K562 (cell line): ENCODE measurements around the gene CRADD. TPM values are rescaled to one million over a fixed set of nuclear protein-coding genes. Genes with fewer than 3 reads are reported as not detected.

Experiments
- AFF1 ChIP-seq, 2 experiments: fragments of 450-650 bp; IDR thresholded peaks; 2 replicates each; pipeline ENCODE4 v1.6.1; 2018; ENCODE audit warnings: mild to moderate bottlenecking in 2 of 2, low read depth in 1 of 2; ENCODE audit not compliant: partially characterized antibody in 2 of 2
- FIP1L1 ChIP-seq: fragments of 200-400 bp; formaldehyde crosslinking; IDR thresholded peaks from 2 replicates; pipeline ENCODE4 v1.6.1; 2018; ENCODE audit warnings: mild to moderate bottlenecking, low read depth, low read length; ENCODE audit not compliant: poor library complexity, severe bottlenecking
- HNRNPL ChIP-seq: fragments of 200-400 bp; formaldehyde crosslinking; IDR thresholded peaks from 2 replicates; pipeline ENCODE4 v1.6.1; 2017; ENCODE audit warnings: low read depth, mild to moderate bottlenecking, low read length
- MEF2A ChIP-seq: IDR thresholded peaks from 2 replicates; pipeline ENCODE4 v1.6.1; 2011; ENCODE audit warnings: low read depth, mild to moderate bottlenecking, low read length, moderate library complexity; ENCODE audit not compliant: control insufficient read depth
- RREB1 ChIP-seq: fragments of 250-450 bp; sonication (Bioruptor Pico); IDR thresholded peaks from 2 replicates; pipeline ENCODE4 v1.4.0; 2020
- SAFB2 ChIP-seq: fragments of 200-400 bp; formaldehyde crosslinking; IDR thresholded peaks from 2 replicates; pipeline ENCODE4 v1.6.1; 2018; ENCODE audit warnings: borderline replicate concordance, low read length, low read depth, moderate library complexity; ENCODE audit not compliant: severe bottlenecking
- ZC3H11A ChIP-seq: IDR thresholded peaks from 2 replicates; pipeline ENCODE4 v1.6.1; 2012; ENCODE audit warnings: low read depth, low read length, improper control_type of control experiment
- ZNF143 ChIP-seq: sonication (generic); formaldehyde crosslinking; IDR thresholded peaks from 2 replicates; pipeline ENCODE4 v1.9.0; 2022; ENCODE audit warnings: mild to moderate bottlenecking, missing genetic modification reagents
- polyA plus RNA-seq, 8 experiments: library from polyadenylated mRNA; depleted of rRNA in 4 of 8; stranded (reverse) in 5 of 8; unstranded in 3 of 8; fragments of >200 nt; fragmentation: Nextera tagmentation in 2 of 8; fragmentation: Illumina TruSeq in 1 of 8; extraction: Ambion mirVana in 2 of 8; extraction: Trizol in 1 of 8; gene quantifications; 2 replicates each; pipeline versions ENCODE4 v1.2.1 to v1.2.3, GENCODE V29; 2011 to 2014; ENCODE audit warnings: inconsistent platforms in 1 of 8, missing spikeins in 1 of 8
- total RNA-seq, 7 experiments: library from RNA; depleted of rRNA in 6 of 7; stranded (reverse); fragments of >200 nt in 6 of 7; fragmentation: Illumina TruSeq in 2 of 7; extraction: Trizol in 2 of 7; gene quantifications; 2 replicates each; pipeline versions ENCODE4 v1.2.1 to v1.2.3, GENCODE V29; 2011 to 2021; ENCODE audit warnings: low replicate concordance in 1 of 7
- TF ChIP-seq, protein P1 (sequence below): fragments of 450-650 bp; IDR thresholded peaks from 2 replicates; pipeline ENCODE4 v1.6.1; 2017; ENCODE audit warnings: antibody characterized with exemption, mild to moderate bottlenecking

Gene CRADD
- total and polyA plus RNA-seq, 9 of the 15 experiments (the other 6 are each of a cell fraction or from before 2014, with no cell fraction given) = 20.5 to 41.1 (median 25.9) TPM

- TF ChIP-seq AFF1 (IDR thresholded peaks at IDR 0.05; ENCODE audit: low read depth in 1 of 2, partially characterized antibody in 2 of 2) = no peak
- TF ChIP-seq HNRNPL = no peak
- no peak for TF ChIP-seq MEF2A
- no peak for TF ChIP-seq ZC3H11A
- TF ChIP-seq SAFB2 = no peak
- TF ChIP-seq RREB1 (CRISPR knock-in tag) = no peak
- no peak for TF ChIP-seq ZNF143 (CRISPR knock-in tag)
- TF ChIP-seq FIP1L1 = no peak
- TF ChIP-seq, protein P1, sequence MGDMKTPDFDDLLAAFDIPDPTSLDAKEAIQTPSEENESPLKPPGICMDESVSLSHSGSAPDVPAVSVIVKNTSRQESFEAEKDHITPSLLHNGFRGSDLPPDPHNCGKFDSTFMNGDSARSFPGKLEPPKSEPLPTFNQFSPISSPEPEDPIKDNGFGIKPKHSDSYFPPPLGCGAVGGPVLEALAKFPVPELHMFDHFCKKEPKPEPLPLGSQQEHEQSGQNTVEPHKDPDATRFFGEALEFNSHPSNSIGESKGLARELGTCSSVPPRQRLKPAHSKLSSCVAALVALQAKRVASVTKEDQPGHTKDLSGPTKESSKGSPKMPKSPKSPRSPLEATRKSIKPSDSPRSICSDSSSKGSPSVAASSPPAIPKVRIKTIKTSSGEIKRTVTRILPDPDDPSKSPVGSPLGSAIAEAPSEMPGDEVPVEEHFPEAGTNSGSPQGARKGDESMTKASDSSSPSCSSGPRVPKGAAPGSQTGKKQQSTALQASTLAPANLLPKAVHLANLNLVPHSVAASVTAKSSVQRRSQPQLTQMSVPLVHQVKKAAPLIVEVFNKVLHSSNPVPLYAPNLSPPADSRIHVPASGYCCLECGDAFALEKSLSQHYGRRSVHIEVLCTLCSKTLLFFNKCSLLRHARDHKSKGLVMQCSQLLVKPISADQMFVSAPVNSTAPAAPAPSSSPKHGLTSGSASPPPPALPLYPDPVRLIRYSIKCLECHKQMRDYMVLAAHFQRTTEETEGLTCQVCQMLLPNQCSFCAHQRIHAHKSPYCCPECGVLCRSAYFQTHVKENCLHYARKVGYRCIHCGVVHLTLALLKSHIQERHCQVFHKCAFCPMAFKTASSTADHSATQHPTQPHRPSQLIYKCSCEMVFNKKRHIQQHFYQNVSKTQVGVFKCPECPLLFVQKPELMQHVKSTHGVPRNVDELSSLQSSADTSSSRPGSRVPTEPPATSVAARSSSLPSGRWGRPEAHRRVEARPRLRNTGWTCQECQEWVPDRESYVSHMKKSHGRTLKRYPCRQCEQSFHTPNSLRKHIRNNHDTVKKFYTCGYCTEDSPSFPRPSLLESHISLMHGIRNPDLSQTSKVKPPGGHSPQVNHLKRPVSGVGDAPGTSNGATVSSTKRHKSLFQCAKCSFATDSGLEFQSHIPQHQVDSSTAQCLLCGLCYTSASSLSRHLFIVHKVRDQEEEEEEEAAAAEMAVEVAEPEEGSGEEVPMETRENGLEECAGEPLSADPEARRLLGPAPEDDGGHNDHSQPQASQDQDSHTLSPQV = no peak
- TF ChIP-seq, all 486 proteins: peak for 0
Measured at GRCh38 chr12:93733358-93733757, 56.2 kb downstream of the CRADD start (continued).
